HEK293T (cell line): ENCODE results near the gene TFEB.

ENCODE experiments used
- CTCF ChIA-PET: fragments of 350-600 bp; formaldehyde crosslinking; extraction: SDS; loops from one replicate; lab custom pipeline; 2021; ENCODE audit warnings: antibody characterized with exemption, inconsistent platforms; lab: Yijun Ruan, JAX
- POLR2A ChIA-PET: fragments of 350-600 bp; formaldehyde crosslinking; extraction: SDS; loops from one replicate; lab custom pipeline; 2020; ENCODE audit warnings: antibody characterized with exemption, inconsistent platforms; lab: Yijun Ruan, JAX
- DNase-seq: peaks from one replicate; pipeline ENCODE4 v3.0.0; 2012; ENCODE audit warnings: mixed read lengths; ENCODE audit errors: extremely low spot score
- ARNT ChIP-seq: fragments of 450-650 bp; IDR thresholded peaks from 2 replicates; pipeline ENCODE4 v1.6.1; 2017; ENCODE audit warnings: mild to moderate bottlenecking
- BHLHE40 ChIP-seq: fragments of 450-650 bp; IDR thresholded peaks from 2 replicates; pipeline ENCODE4 v1.6.1; 2016; ENCODE audit warnings: mild to moderate bottlenecking, moderate library complexity, borderline replicate concordance
- CTBP1 ChIP-seq: fragments of 450-650 bp; IDR thresholded peaks from 2 replicates; pipeline ENCODE4 v1.6.1; 2016; ENCODE audit warnings: borderline replicate concordance
- ELF4 ChIP-seq: fragments of 450-650 bp; IDR thresholded peaks from 2 replicates; pipeline ENCODE4 v1.6.1; 2017; ENCODE audit warnings: antibody characterized with exemption
- FOXA1 ChIP-seq: fragments of 450-650 bp; IDR thresholded peaks from 2 replicates; pipeline ENCODE4 v1.6.1; 2016; ENCODE audit warnings: mild to moderate bottlenecking
- FOXK2 ChIP-seq: fragments of 450-650 bp; IDR thresholded peaks from 2 replicates; pipeline ENCODE4 v1.6.1; 2016; ENCODE audit warnings: mild to moderate bottlenecking
- FOXM1 ChIP-seq: fragments of 450-650 bp; IDR thresholded peaks from 2 replicates; pipeline ENCODE4 v1.6.1; 2017; ENCODE audit warnings: mild to moderate bottlenecking, borderline replicate concordance
- HDGF ChIP-seq: fragments of 450-650 bp; IDR thresholded peaks from 2 replicates; pipeline ENCODE4 v1.6.1; 2017; ENCODE audit warnings: antibody characterized with exemption, borderline replicate concordance
- L3MBTL2 ChIP-seq: fragments of 450-650 bp; conservative IDR thresholded peaks from 2 replicates; pipeline ENCODE4 v1.6.1; 2016; ENCODE audit warnings: mild to moderate bottlenecking
- LEF1 ChIP-seq: fragments of 450-650 bp; IDR thresholded peaks from 2 replicates; pipeline ENCODE4 v1.6.1; 2017; ENCODE audit warnings: mild to moderate bottlenecking, borderline replicate concordance
- NFRKB ChIP-seq: fragments of 450-650 bp; IDR thresholded peaks from 2 replicates; pipeline ENCODE4 v1.6.1; 2016; ENCODE audit warnings: mild to moderate bottlenecking, moderate library complexity
- PKNOX1 ChIP-seq: fragments of 450-650 bp; IDR thresholded peaks from 2 replicates; pipeline ENCODE4 v1.6.1; 2016
- SP1 ChIP-seq: fragments of 450-650 bp; IDR thresholded peaks from 2 replicates; pipeline ENCODE4 v1.6.1; 2017
- SUZ12 ChIP-seq: fragments of 450-650 bp; IDR thresholded peaks from 2 replicates; pipeline ENCODE4 v1.6.1; 2016; ENCODE audit warnings: mild to moderate bottlenecking
- TARDBP ChIP-seq: fragments of 450-650 bp; IDR thresholded peaks from 2 replicates; pipeline ENCODE4 v1.6.1; 2016
- ZNF384 ChIP-seq: fragments of 450-650 bp; IDR thresholded peaks from 2 replicates; pipeline ENCODE4 v1.6.1; 2016

The TFEB gene

GRCh38 chr6:41712651-41713103 lies 22.7 kb downstream of the TFEB start:
- no peak for DNase-seq
- TF ChIP-seq FOXK2 (no peak), LEF1 (no peak), ARNT (no peak), FOXA1 (no peak), SUZ12 (no peak), SP1 (no peak), NFRKB (no peak), ZNF384 (no peak)
- POLR2A ChIA-PET, result no interaction called here
- CTCF ChIA-PET, result no interaction called here

- no peak for TF ChIP-seq LEF1
- no peak for TF ChIP-seq ELF4
- TF ChIP-seq ZNF384, result no peak
- no peak for TF ChIP-seq FOXA1
- TF ChIP-seq L3MBTL2, result no peak
- no peak for TF ChIP-seq HDGF
- TF ChIP-seq FOXM1, result no peak
- TF ChIP-seq ARNT, result no peak
- no peak for TF ChIP-seq BHLHE40
- TF ChIP-seq NFRKB, result no peak
- no peak for TF ChIP-seq PKNOX1
- no peak for TF ChIP-seq SP1
- no peak for TF ChIP-seq FOXK2
- no peak for TF ChIP-seq CTBP1
- no peak for DNase-seq
- ChIA-PET CTCF (interaction anchor here (0.7 kb wide), 1 partner anchor 73 kb away, joined by 3 read pairs; no protein-coding TSS in a partner anchor), POLR2A (no interaction called here)
Observed at GRCh38 chr6:41711323-41712038, 23.9 kb downstream of the TFEB start.

DNA sequence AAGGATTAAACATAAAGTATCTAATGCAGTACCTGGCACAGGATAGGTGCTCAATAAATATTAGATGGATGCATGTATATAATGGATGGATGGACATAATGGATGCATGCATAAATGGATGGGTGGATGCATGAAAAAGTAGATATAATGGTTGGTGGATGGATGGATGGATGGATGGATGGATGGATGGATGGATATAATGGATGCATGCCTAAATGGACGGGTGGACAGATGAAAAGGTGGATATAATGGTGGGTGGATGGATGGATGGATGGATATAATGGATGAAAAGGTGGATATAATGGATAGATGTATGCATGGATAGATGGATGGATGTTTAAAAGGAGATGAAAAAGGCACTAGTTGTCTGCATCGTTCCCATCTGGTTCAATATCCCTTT lies 26.0 kb downstream of the TFEB start:
- no peak for DNase-seq
- ChIA-PET POLR2A (interaction anchor here (0.8 kb wide), 1 partner anchor 78 kb away, joined by 4 read pairs; the partner anchor contains the start of gene TOMM6), CTCF (interaction anchor here (0.9 kb wide), 1 partner anchor 107 kb away, joined by 3 read pairs; no protein-coding TSS in a partner anchor)
- TF ChIP-seq L3MBTL2, result no peak
- no peak for TF ChIP-seq LEF1
- TF ChIP-seq FOXK2, result no peak
- no peak for TF ChIP-seq ARNT
- no peak for TF ChIP-seq TARDBP
- no peak for TF ChIP-seq SP1
- TF ChIP-seq ZNF384, result no peak
- no peak for TF ChIP-seq FOXM1
- TF ChIP-seq CTBP1, result no peak
- TF ChIP-seq HDGF, result no peak
- TF ChIP-seq SUZ12, result no peak
- no peak for TF ChIP-seq PKNOX1
- no peak for TF ChIP-seq BHLHE40
- no peak for TF ChIP-seq FOXA1
- no peak for TF ChIP-seq ELF4
- no peak for TF ChIP-seq NFRKB

DNA sequence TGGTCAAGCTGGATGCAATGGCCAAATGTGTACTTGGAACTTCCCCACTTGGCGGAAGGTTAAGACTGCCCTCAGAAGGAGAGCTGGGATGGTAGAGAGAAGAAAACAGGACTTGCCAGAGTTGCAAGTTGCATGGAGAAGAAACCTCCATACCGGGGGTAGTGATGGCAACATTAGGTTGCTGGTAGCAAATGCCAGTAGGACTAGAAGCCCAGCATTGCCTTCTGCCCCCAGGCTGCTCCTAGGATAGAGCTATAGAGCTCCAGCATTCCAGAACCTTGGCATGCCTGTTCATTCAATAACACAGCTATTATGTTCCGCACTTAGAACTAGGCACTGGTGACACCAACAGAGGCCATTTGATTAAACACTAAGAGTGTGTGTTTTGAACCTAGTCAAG lies 26.6 kb downstream of the TFEB start:
- TF ChIP-seq ARNT (no peak), TARDBP (no peak), FOXA1 (no peak), CTBP1 (no peak), BHLHE40 (no peak), ZNF384 (no peak), PKNOX1 (no peak), ELF4 (no peak), LEF1 (no peak)
- ChIA-PET CTCF (interaction anchor here (0.6 to 1.0 kb wide), 4 partner anchors 9 to 107 kb away, joined by 3 to 4 read pairs (median 3); partner anchors contain the start of genes FRS3 and TOMM6), POLR2A (interaction anchor here (0.8 kb wide), 1 partner anchor 78 kb away, joined by 4 read pairs; the partner anchor contains the start of gene TOMM6)
- no peak for DNase-seq

GRCh38 chr6:41707565-41708200 lies 27.7 kb downstream of the TFEB start:
- CTCF ChIA-PET, result interaction anchor here (0.5 to 1.9 kb wide), 5 partner anchors 12 to 366 kb away, joined by 3 to 7 read pairs (median 3); no protein-coding TSS in a partner anchor
- POLR2A ChIA-PET, result no interaction called here
- TF ChIP-seq ZNF384 (no peak), NFRKB (no peak), ELF4 (no peak), SUZ12 (no peak), FOXA1 (no peak), TARDBP (no peak), PKNOX1 (no peak), FOXK2 (no peak), LEF1 (no peak), FOXM1 (no peak), L3MBTL2 (no peak), BHLHE40 (no peak), HDGF (no peak)
- DNase-seq, result no peak
